Right lobe of liver (tissue), 6 donors: ENCODE measurements around the gene IQSEC1. TPM values are rescaled to one million over a fixed set of nuclear protein-coding genes. Genes with fewer than 3 reads are reported as not detected.

Experiments used
- ATAC-seq, 4 donors: fragments of 200-7000 bp; cut with Tn5 transposase; one replicate each; pipeline ENCODE4 v1.9.1; 2020; ENCODE audit warnings: mild to moderate bottlenecking in 4 of 4, moderate library complexity in 4 of 4
- DNase-seq, 3 donors: peaks; one replicate each; pipeline ENCODE4 v3.0.0-alpha.2; 2020
- H3K27ac ChIP-seq, 3 donors: fragments of 200-600 bp; one replicate each; pipeline ENCODE4 v1.8.0; 2022
- H3K27me3 ChIP-seq, 2 donors: fragments of 200-600 bp; one replicate each; pipeline ENCODE4 v1.8.0; 2022
- H3K36me3 ChIP-seq, 4 donors: fragments of 200-600 bp; sonication (generic) in 1 of 4; one replicate each; pipeline versions ENCODE4 v1.5.1 to v1.8.0; 2017 to 2022; ENCODE audit warnings: control low read depth in 1 of 4
- H3K4me1 ChIP-seq, 4 donors: fragments of 200-600 bp; sonication (generic) in 1 of 4; one replicate each; pipeline versions ENCODE4 v1.5.1 to v1.8.0; 2017 to 2022; ENCODE audit warnings: control low read depth in 1 of 4
- H3K4me3 ChIP-seq, 3 donors: fragments of 200-600 bp; one replicate each; pipeline ENCODE4 v1.8.0; 2022
- H3K9me3 ChIP-seq, 4 donors: fragments of 200-600 bp; sonication (generic) in 1 of 4; one replicate each; pipeline versions ENCODE4 v1.5.1 to v1.8.0; 2017 to 2022; ENCODE audit warnings: control low read depth in 1 of 4
- CTCF ChIP-seq, 4 donors: fragments of 200-600 bp in 3 of 4; fragments of 450-650 bp in 1 of 4; IDR thresholded peaks; one replicate each; pipeline versions ENCODE4 v1.5.1 to v1.8.0; 2016 to 2022; ENCODE audit warnings: antibody characterized with exemption in 4 of 4, mild to moderate bottlenecking in 2 of 4
- POLR2A ChIP-seq: fragments of 450-650 bp; IDR thresholded peaks from one replicate; pipeline ENCODE4 v1.6.1; 2017; ENCODE audit warnings: antibody characterized with exemption, mild to moderate bottlenecking
- WGBS: methylation state at CpG from one replicate; pipeline ENCODE4 v1.1.6; 2018; ENCODE audit warnings: low coverage, low lambda C conversion rate; ENCODE audit not compliant: insufficient coverage; ENCODE audit errors: missing lambda C conversion rate; 5-methylcytosine and 5-hydroxymethylcytosine counted together
- intact Hi-C, 2 donors: fragments of 100-400 bp; cut with DNase I; formaldehyde crosslinking; loops; one replicate each; pipeline versions ENCODE4 v1.11.2 to v1.14.1; 2022
- total RNA-seq, 6 experiments: library from RNA; depleted of rRNA in 2 of 6; stranded (reverse); fragments of >200 nt in 2 of 6; fragmentation: NEBNext Ultra II Directional in 3 of 6; extraction: Animal tissue kit (Norgen Biotek cat#: 25700) in 3 of 6; gene quantifications; one replicate each; pipeline versions ENCODE4 v1.1.0 to v1.2.4, GENCODE V29; 2016 to 2023
- donor health status: DM: no; HTN: yes; CAD: no.
- donor health status: DM: no; HTN: no; CAD: no.
- donor health status: DM: no; HTN: no; CAD: no.
- donor health status: DM: no; HTN: yes; CAD: no.
- donor health status: DM: no; HTN: yes; CAD: no.

IQSEC1 gene
- total RNA-seq, 6 experiments from 2014 or later: 32.1 to 61.3 (median 48.9) TPM

- no peak overlapping the region for H3K27ac ChIP-seq
- H3K9me3 ChIP-seq: no peaks in the 10 kb centered on the region
- ATAC-seq (no peak), DNase-seq (peak in 1 of 3 donors; percentile 29)
- TF ChIP-seq POLR2A (no peak), CTCF (IDR thresholded peaks at IDR 0.05) (no peak)
- intact Hi-C loops: no loop called here
- WGBS: 88% methylated on average over 4 of the region's 10 CpGs
- no peak overlapping the region for H3K4me3 ChIP-seq
- no peaks in the 10 kb centered on the region for H3K4me1 ChIP-seq
- H3K27me3 ChIP-seq: no peaks in the 10 kb centered on the region
- H3K36me3 ChIP-seq: no peaks in the 10 kb centered on the region
Observed at GRCh38 chr3:13025778-13026518, 47.3 kb downstream of the IQSEC1 start.

DNA sequence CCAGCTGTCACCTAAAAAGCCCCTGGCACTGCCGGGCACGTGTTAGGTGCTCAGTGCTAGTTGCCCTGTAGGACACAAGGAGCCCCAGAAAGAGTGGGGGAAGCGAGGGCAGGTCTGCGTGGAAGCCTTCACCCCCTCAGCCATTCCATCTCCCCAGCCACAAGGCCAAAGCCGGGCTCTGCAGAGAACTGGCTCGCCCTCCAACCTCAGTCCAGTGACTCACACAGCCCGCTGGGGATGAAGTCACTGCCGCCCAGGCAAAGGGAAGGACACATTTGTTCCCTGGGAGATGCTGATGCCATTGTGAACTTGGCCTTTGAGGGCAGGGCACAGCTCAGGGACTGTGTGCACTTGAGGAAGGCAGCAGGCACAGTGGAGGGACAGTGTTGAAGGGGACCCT lies 48.1 kb downstream of the IQSEC1 start:
- TF ChIP-seq CTCF (IDR thresholded peaks at IDR 0.05) (no peak), POLR2A (no peak)
- Histone ChIP-seq H3K27me3 (no peaks in the 10 kb centered on the region), H3K4me1 (no peaks in the 10 kb centered on the region), H3K27ac (no peak overlapping the region), H3K4me3 (no peak overlapping the region), H3K9me3 (no peaks in the 10 kb centered on the region), H3K36me3 (no peaks in the 10 kb centered on the region)
- peak in 1 of 3 donors; percentile 37 for DNase-seq
- WGBS: no CpG with 5 or more reads among the region's 8 CpGs
- peak in 1 of 4 donors; percentile 52 for ATAC-seq
- intact Hi-C loops: no loop called here

- Histone ChIP-seq H3K36me3 (no peaks in the 10 kb centered on the region), H3K27me3 (no peaks in the 10 kb centered on the region), H3K9me3 (no peaks in the 10 kb centered on the region), H3K4me3 (no peak overlapping the region), H3K27ac (no peak overlapping the region), H3K4me1 (no peaks in the 10 kb centered on the region)
- ATAC-seq (no peak), DNase-seq (no peak)
- intact Hi-C loops: no loop called here
- 88% methylated on average over 2 of the region's 2 CpGs for WGBS
- no peak for TF ChIP-seq POLR2A
- no peak for TF ChIP-seq CTCF (IDR thresholded peaks at IDR 0.05)
Observed at GRCh38 chr3:13024765-13025065, 48.5 kb downstream of the IQSEC1 start.

DNA sequence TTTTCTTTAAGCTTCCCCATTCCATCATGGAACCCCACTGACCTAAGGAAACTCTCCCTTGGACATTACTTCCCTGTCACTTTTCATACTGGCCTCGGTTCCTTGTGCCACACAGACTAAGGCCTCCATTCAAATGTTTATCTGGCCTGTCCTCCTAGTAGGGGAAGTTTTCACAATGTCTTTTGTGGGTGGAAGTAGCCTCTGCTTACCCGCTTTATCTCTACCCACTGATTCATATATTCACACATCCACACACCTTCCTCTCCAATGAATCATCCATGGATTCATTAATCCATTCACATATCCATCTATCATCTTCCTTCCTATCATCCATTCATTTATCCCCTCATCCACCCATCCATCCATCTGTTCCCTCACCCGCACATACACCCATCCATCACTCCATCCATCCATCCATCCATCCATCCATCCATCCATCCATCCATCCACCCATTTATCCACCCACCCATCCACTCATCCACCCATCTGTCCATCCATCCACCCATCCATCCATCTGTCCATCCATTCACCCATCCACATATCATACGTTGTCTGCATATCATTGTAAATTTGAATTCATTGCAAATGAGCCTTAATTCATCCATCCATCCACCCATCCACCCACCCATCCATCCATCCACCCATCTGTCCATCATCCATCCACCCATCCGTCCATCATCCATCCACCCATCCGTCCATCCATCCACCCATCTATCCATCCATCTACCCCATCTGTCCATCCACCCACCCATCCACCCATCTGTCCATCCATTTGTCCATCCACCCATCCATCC lies 49.1 kb downstream of the IQSEC1 start:
- Histone ChIP-seq H3K4me1 (no peaks in the 10 kb centered on the region), H3K9me3 (no peaks in the 10 kb centered on the region), H3K27me3 (no peaks in the 10 kb centered on the region), H3K4me3 (no peak overlapping the region), H3K36me3 (no peaks in the 10 kb centered on the region), H3K27ac (no peak overlapping the region)
- WGBS: 78% methylated on average over 6 of the region's 6 CpGs
- ATAC-seq (no peak), DNase-seq (no peak)
- intact Hi-C loops: no loop called here
- TF ChIP-seq POLR2A: no peak
- no peak for TF ChIP-seq CTCF (IDR thresholded peaks at IDR 0.05)
